Measurements from ENCODE around the gene BNIP3.

GRCh38 chr10:132027423-132027983 is 45.8 kb upstream of the BNIP3 start:
- TF ChIP-seq CTCF (IDR thresholded peaks at IDR 0.05; ENCODE audit: insufficient read depth, low read length, poor library complexity, severe bottlenecking) = no peak
- TF ChIP-seq EZH2phosphoT487 (conservative IDR thresholded peaks at IDR 0.05; ENCODE audit: low read length) = no peak
